IMR-90 (cell line): ENCODE measurements around the gene CNGB1. TPM values are rescaled to one million over a fixed set of nuclear protein-coding genes. Genes with fewer than 3 reads are reported as not detected.

Experiments used
- ATAC-seq: fragments of 200-7000 bp; cut with Tn5 transposase; 2 replicates; pipeline ENCODE4 v1.9.1; 2020; ENCODE audit warnings: low read depth, mild to moderate bottlenecking, moderate library complexity
- BruUV-seq: library from RNA; stranded (reverse); fragments of 400-500 nt; replicated peaks from 2 replicates; lab custom pipeline; 2021; lab: Mats Ljungman, UMichigan
- CTCF ChIA-PET: fragments of 300-600 bp; formaldehyde crosslinking; extraction: SDS; loops from one replicate; lab custom pipeline; 2021; ENCODE audit warnings: antibody characterized with exemption; lab: Yijun Ruan, JAX
- POLR2A ChIA-PET: fragments of 300-600 bp; sonication (Branson Sonifier 250); formaldehyde crosslinking; loops from one replicate; lab custom pipeline; 2022; ENCODE audit warnings: antibody characterized with exemption; ENCODE audit not compliant: unreplicated experiment; lab: Charles Lee
- DNase-seq: peaks from one replicate; pipeline ENCODE4 v3.0.0; 2013
- H2AFZ ChIP-seq: replicated peaks from 2 replicates; pipeline ENCODE3; 2013; ENCODE audit warnings: low read length, mild to moderate bottlenecking; ENCODE audit not compliant: poor library complexity
- H2AK5ac ChIP-seq: 2 replicates; pipeline ENCODE4 v1.6.1; 2013; ENCODE audit warnings: low read depth, low read length, inconsistent platforms
- H2AK9ac ChIP-seq: replicated peaks from 2 replicates; pipeline ENCODE3; 2013; ENCODE audit warnings: mild to moderate bottlenecking, low read depth, low read length, moderate library complexity; ENCODE audit not compliant: poor library complexity
- H2BK120ac ChIP-seq: 2 replicates; pipeline ENCODE4 v1.6.1; 2013; ENCODE audit warnings: low read depth, low read length, inconsistent platforms
- H2BK15ac ChIP-seq: 3 replicates; pipeline ENCODE4 v1.6.1; 2013; ENCODE audit warnings: low read depth, low read length, inconsistent platforms
- H2BK20ac ChIP-seq: 2 replicates; pipeline ENCODE4 v1.6.1; 2013; ENCODE audit warnings: low read depth, mild to moderate bottlenecking, inconsistent platforms, low read length, moderate library complexity
- H2BK5ac ChIP-seq: 2 replicates; pipeline ENCODE4 v1.6.1; 2013; ENCODE audit warnings: mild to moderate bottlenecking, low read depth, low read length, inconsistent platforms; ENCODE audit not compliant: poor library complexity, severe bottlenecking
- H3K14ac ChIP-seq: replicated peaks from 2 replicates; pipeline ENCODE4 v1.6.1; 2013; ENCODE audit warnings: low read depth, low read length, inconsistent platforms
- H3K18ac ChIP-seq: 2 replicates; pipeline ENCODE4 v1.6.1; 2013; ENCODE audit warnings: low read depth, low read length, control low read depth
- H3K23ac ChIP-seq: 2 replicates; pipeline ENCODE4 v1.6.1; 2013; ENCODE audit warnings: low read depth, low read length, inconsistent platforms
- H3K27ac ChIP-seq: 2 replicates; pipeline ENCODE4 v1.5.1; 2013; ENCODE audit warnings: mild to moderate bottlenecking, control low read depth, low read length; ENCODE audit not compliant: insufficient read depth
- H3K27me3 ChIP-seq: 2 replicates; pipeline ENCODE4 v1.6.1; 2013; ENCODE audit warnings: low read length; ENCODE audit not compliant: control insufficient read depth, insufficient read depth
- H3K36me3 ChIP-seq: 2 replicates; pipeline ENCODE4 v1.6.1; 2013; ENCODE audit warnings: low read length, mixed read lengths; ENCODE audit not compliant: control insufficient read depth, insufficient read depth
- H3K4ac ChIP-seq: 2 replicates; pipeline ENCODE4 v1.6.1; 2013; ENCODE audit warnings: low read depth, low read length, inconsistent platforms
- H3K4me1 ChIP-seq: 2 replicates; pipeline ENCODE4 v1.6.1; 2013; ENCODE audit warnings: low read length, mixed read lengths; ENCODE audit not compliant: control insufficient read depth, insufficient read depth
- H3K4me2 ChIP-seq: 2 replicates; pipeline ENCODE4 v1.6.1; 2013; ENCODE audit warnings: low read depth, mild to moderate bottlenecking, control low read depth, low read length, moderate library complexity
- H3K4me3 ChIP-seq: 2 replicates; pipeline ENCODE4 v1.5.1; 2013; ENCODE audit warnings: low read depth, mild to moderate bottlenecking, control low read depth, low read length, moderate library complexity; ENCODE audit not compliant: insufficient read depth
- H3K56ac ChIP-seq: 2 replicates; pipeline ENCODE4 v1.6.1; 2013; ENCODE audit warnings: low read length, inconsistent platforms; ENCODE audit not compliant: insufficient read depth; ENCODE audit errors: extremely low read depth
- H3K79me1 ChIP-seq, 2 experiments: 2 replicates each; pipeline ENCODE4 v1.6.1; 2013; ENCODE audit warnings: low read length in 2 of 2, inconsistent platforms in 1 of 2, low read depth in 1 of 2
- H3K9ac ChIP-seq: 2 replicates; pipeline ENCODE4 v1.6.1; 2013; ENCODE audit warnings: low read depth, low read length, control low read depth
- H3K9me1 ChIP-seq: 2 replicates; pipeline ENCODE4 v1.6.1; 2013; ENCODE audit warnings: low read length, inconsistent platforms; ENCODE audit not compliant: insufficient read depth
- H3K9me3 ChIP-seq: 2 replicates; pipeline ENCODE4 v1.6.1; 2013; ENCODE audit warnings: low read length; ENCODE audit not compliant: control insufficient read depth, insufficient read depth
- H4K20me1 ChIP-seq: 2 replicates; pipeline ENCODE4 v1.6.1; 2013; ENCODE audit warnings: low read length, inconsistent platforms; ENCODE audit not compliant: insufficient read depth
- H4K5ac ChIP-seq: 2 replicates; pipeline ENCODE4 v1.6.1; 2013; ENCODE audit warnings: mild to moderate bottlenecking, low read depth, low read length, control low read depth
- H4K8ac ChIP-seq, 2 experiments: 2 replicates each; pipeline ENCODE4 v1.6.1; 2013; ENCODE audit warnings: low read depth in 2 of 2, low read length in 2 of 2, control low read depth in 1 of 2, inconsistent platforms in 1 of 2
- H4K91ac ChIP-seq: 2 replicates; pipeline ENCODE4 v1.6.1; 2013; ENCODE audit warnings: low read depth, low read length, inconsistent platforms; ENCODE audit not compliant: insufficient read depth
- ELK1 ChIP-seq: fragments of 150-350 bp; IDR thresholded peaks from 2 replicates; pipeline ENCODE4 v1.6.1; 2016; ENCODE audit warnings: low read depth, mild to moderate bottlenecking, low read length, moderate library complexity, borderline replicate concordance
- MAFK ChIP-seq: IDR thresholded peaks from 2 replicates; pipeline ENCODE4 v1.6.1; 2012; ENCODE audit warnings: low read depth, low read length, improper control_type of control experiment
- WGBS, 2 experiments: methylation state at CpG; one replicate each; pipeline versions ENCODE4 v1.1.5 to v1.1.7; 2013; ENCODE audit warnings: missing lambda C conversion rate in 2 of 2; ENCODE audit not compliant: insufficient read length in 1 of 2; ENCODE audit errors: extremely low coverage in 2 of 2; 5-methylcytosine and 5-hydroxymethylcytosine counted together
- dilution Hi-C: fragments of 300-500 bp; cut with HindIII; formaldehyde crosslinking; loops from one replicate; pipeline ENCODE4 v1.14.3; 2018; ENCODE audit warnings: low sequenced_read_pairs; ENCODE audit not compliant: unreplicated experiment
- in situ Hi-C: fragments of 300-500 bp; cut with MboI; formaldehyde crosslinking; loops from 3 replicates; pipeline ENCODE4 v1.14.3; 2019; ENCODE audit warnings: low sequenced_read_pairs, inconsistent platforms, mixed read lengths
- intact Hi-C: fragments of 100-400 bp; cut with micrococcal nuclease; formaldehyde crosslinking; loops from 2 replicates; pipeline ENCODE4 v1.10.0; 2022
- polyA plus RNA-seq, 3 experiments: library from polyadenylated mRNA; depleted of rRNA; stranded (reverse); fragments of >200 nt; gene quantifications; 2 replicates each; pipeline ENCODE4 v1.2.3, GENCODE V29; 2012; ENCODE audit warnings: low replicate concordance in 1 of 3
- total RNA-seq: library from RNA; depleted of rRNA; stranded (reverse); fragments of >200 nt; gene quantifications from 2 replicates; pipeline ENCODE4 v1.2.3, GENCODE V29; 2012

The CNGB1 gene
- total and polyA plus RNA-seq, 2 of the 4 experiments (the other 2 are of a cell fraction) = not detected

DNA sequence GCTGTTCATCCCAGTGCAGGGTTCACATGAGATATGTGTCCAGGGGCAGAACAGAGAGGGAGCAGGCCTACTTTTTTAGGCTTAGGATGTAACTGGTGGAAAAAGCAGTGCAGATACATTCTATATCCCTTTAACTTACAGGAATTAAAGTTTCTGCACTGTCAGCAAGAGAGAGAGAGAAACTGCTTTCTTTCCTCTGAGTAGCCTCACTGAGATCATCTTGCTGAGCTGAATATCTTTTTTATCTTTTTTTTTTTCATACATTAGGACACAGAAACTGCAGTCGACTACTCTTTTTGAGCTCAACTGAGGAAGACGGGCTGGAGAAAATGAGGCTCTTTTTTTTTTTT lies 50.1 kb downstream of the CNGB1 start:
- Histone ChIP-seq H2BK120ac (no peak overlapping the region), H3K4me3 (no peak overlapping the region), H3K4me2 (no peak overlapping the region), H3K14ac (no peak overlapping the region), H2BK20ac (no peak overlapping the region), H3K4me1 (no peaks in the 10 kb centered on the region), H2AFZ (no peak overlapping the region), H3K23ac (no peak overlapping the region), H2BK15ac (no peak overlapping the region), H3K27me3 (peaks cover 48% of the 10 kb centered on the region), H4K5ac (no peak overlapping the region), H3K56ac (no peak overlapping the region), H3K4ac (no peak overlapping the region), H4K20me1 (no peaks in the 10 kb centered on the region), H2AK5ac (no peak overlapping the region), H3K9me1 (no peaks in the 10 kb centered on the region), H2AK9ac (no peak overlapping the region), H4K91ac (no peak overlapping the region), H4K8ac (no peak overlapping the region), H2BK5ac (no peak overlapping the region), H3K9me3 (peaks cover 2% of the 10 kb centered on the region; the same call in 1 of the 2 replicates), H3K79me1 (no peaks in the 10 kb centered on the region), H3K18ac (no peak overlapping the region), H3K27ac (no peak overlapping the region), H3K36me3 (no peaks in the 10 kb centered on the region), H3K9ac (no peak overlapping the region)
- CTCF ChIA-PET = interaction anchor here (0.7 kb wide), 1 partner anchor 14 kb away, joined by 3 read pairs; no protein-coding TSS in a partner anchor
- ATAC-seq (no peak), DNase-seq (no peak)
- intact Hi-C loops = no loop called here
- POLR2A ChIA-PET = no interaction called here
- in situ Hi-C loops = loop anchor here (25.0 kb wide), 1 partner anchor 191 kb away; no protein-coding TSS in a partner anchor
- WGBS, 2 experiments = no CpG with 5 or more reads among the region's 2 CpGs
- no TSS peak for BruUV-seq
- dilution Hi-C loops = no loop called here
- TF ChIP-seq ELK1 (no peak), MAFK (peak; percentile 74)
